Gastroesophageal sphincter (tissue), 4 donors: ENCODE results near the gene SLC39A12. TPM values are rescaled to one million over a fixed set of nuclear protein-coding genes. Genes with fewer than 3 reads are reported as not detected.
"Not testable (repeated sequence)": the region's sequence is repeated elsewhere in the genome, so short reads cannot be mapped to it uniquely, and the experiment has no call there.

ENCODE experiments used
- ATAC-seq: fragments of 150-250 bp; one replicate; pipeline ENCODE4 v1.9.1; 2016; ENCODE audit warnings: mild to moderate bottlenecking, moderate library complexity
- H3K27ac ChIP-seq, 4 donors: fragments of 200-600 bp; sonication (generic) in 3 of 4; 1 replicate in 3 of 4; 2 replicates in 1 of 4; pipeline ENCODE4 v1.5.1; 2016 to 2019
- H3K27me3 ChIP-seq: fragments of 200-600 bp; sonication (generic); one replicate; pipeline ENCODE4 v1.5.1; 2019
- H3K36me3 ChIP-seq, 2 donors: fragments of 200-600 bp; sonication (generic); one replicate each; pipeline ENCODE4 v1.5.1; 2019; ENCODE audit warnings: control low read depth in 1 of 2
- H3K4me1 ChIP-seq, 3 donors: fragments of 200-600 bp; sonication (generic); 1 replicate in 2 of 3; 2 replicates in 1 of 3; pipeline ENCODE4 v1.5.1; 2016 to 2019; ENCODE audit warnings: control low read depth in 2 of 3
- H3K4me3 ChIP-seq, 2 donors: fragments of 200-600 bp; sonication (generic); one replicate each; pipeline ENCODE4 v1.5.1; 2019; ENCODE audit warnings: mild to moderate bottlenecking in 1 of 2, moderate library complexity in 1 of 2
- H3K9me3 ChIP-seq, 3 donors: fragments of 200-600 bp; sonication (generic); one replicate each; pipeline ENCODE4 v1.5.1; 2017 to 2019; ENCODE audit warnings: control low read depth in 2 of 3
- CTCF ChIP-seq, 4 experiments: fragments of 200-600 bp in 2 of 4; fragments of 450-650 bp in 2 of 4; sonication (generic) in 1 of 4; IDR thresholded peaks; one replicate each; pipeline ENCODE4 v1.5.1; 2017 to 2019; ENCODE audit warnings: antibody characterized with exemption in 4 of 4, mild to moderate bottlenecking in 2 of 4, moderate library complexity in 2 of 4
- EP300 ChIP-seq: sonication (generic); formaldehyde crosslinking; IDR thresholded peaks from one replicate; pipeline ENCODE4 v1.6.1; 2017; ENCODE audit warnings: antibody characterized with exemption, mild to moderate bottlenecking
- POLR2A ChIP-seq, 2 donors: fragments of 450-650 bp; IDR thresholded peaks; one replicate each; pipeline ENCODE4 v1.6.1; 2017; ENCODE audit warnings: antibody characterized with exemption in 2 of 2, mild to moderate bottlenecking in 2 of 2, moderate library complexity in 1 of 2
- POLR2AphosphoS5 ChIP-seq: sonication (generic); formaldehyde crosslinking; IDR thresholded peaks from one replicate; pipeline ENCODE4 v1.6.1; 2017; ENCODE audit warnings: antibody characterized with exemption
- WGBS, 2 donors: methylation state at CpG; one replicate each; pipeline ENCODE4 v1.1.5; 2018; ENCODE audit warnings: low coverage in 1 of 2; 5-methylcytosine and 5-hydroxymethylcytosine counted together
- total RNA-seq, 4 donors: library from RNA; depleted of rRNA; stranded (reverse); fragments of >200 nt; gene quantifications; one replicate each; pipeline ENCODE4 v1.1.0, GENCODE V29; 2016

The SLC39A12 gene
- total RNA-seq, 4 donors from 2014 or later, result 0.12 TPM; not detected in 3

GRCh38 chr10:17950726-17951125 is 992 bp upstream of the SLC39A12 start:
- H3K27me3 ChIP-seq, result no peaks in the 10 kb centered on the region
- ATAC-seq, result no peak
- WGBS, 2 donors, result 90 to 100% methylated on average over 2 of the region's 22 CpGs

GRCh38 chr10:17954372-17954771 is 2.7 kb downstream of the SLC39A12 start:
- not testable (repeated sequence) for H3K9me3 ChIP-seq, H3K4me3 ChIP-seq, H3K36me3 ChIP-seq, H3K27me3 ChIP-seq, H3K27ac ChIP-seq, ATAC-seq, H3K4me1 ChIP-seq
- 90 to 100% methylated on average over 1 to 5 of the region's 10 CpGs for WGBS, 2 donors

More at GRCh38 chr10:17950726-17951125, 992 bp upstream of the SLC39A12 start:
- Histone ChIP-seq H3K9me3 (no peaks in the 10 kb centered on the region), H3K36me3 (no peaks in the 10 kb centered on the region), H3K4me3 (no peak overlapping the region), H3K4me1 (no peaks in the 10 kb centered on the region), H3K27ac (no peak overlapping the region)
- no peak for TF ChIP-seq CTCF (IDR thresholded peaks at IDR 0.05)
- no peak for TF ChIP-seq POLR2A (IDR thresholded peaks at IDR 0.05)
- TF ChIP-seq POLR2AphosphoS5, result no peak
- no peak for TF ChIP-seq EP300

GRCh38 chr10:17954861-17955260 is 3.1 kb downstream of the SLC39A12 start:
- Histone ChIP-seq H3K4me3 (no peak overlapping the region), H3K9me3 (peaks cover 0 to 6% (median 0%) of the 10 kb centered on the region in 3 donors), H3K27ac (no peak overlapping the region), H3K36me3 (no peaks in the 10 kb centered on the region), H3K27me3 (no peaks in the 10 kb centered on the region), H3K4me1 (no peaks in the 10 kb centered on the region)
- no peak for ATAC-seq
- 60 to 86% methylated on average over 2 of the region's 2 CpGs for WGBS, 2 donors
- TF ChIP-seq POLR2AphosphoS5, result no peak

GRCh38 chr10:17958049-17958448 is 6.3 kb downstream of the SLC39A12 start:
- Histone ChIP-seq H3K36me3 (no peaks in the 10 kb centered on the region), H3K4me1 (no peaks in the 10 kb centered on the region), H3K9me3 (peaks cover 0 to 12% (median 0%) of the 10 kb centered on the region in 3 donors), H3K4me3 (no peak overlapping the region), H3K27ac (no peak overlapping the region), H3K27me3 (no peaks in the 10 kb centered on the region)
- ATAC-seq, result no peak
- WGBS, 2 donors, result 95 to 97% methylated on average over 7 of the region's 7 CpGs
- no peak for TF ChIP-seq POLR2A (IDR thresholded peaks at IDR 0.05)
- no peak for TF ChIP-seq POLR2AphosphoS5
- TF ChIP-seq CTCF (IDR thresholded peaks at IDR 0.05), result no peak
- no peak for TF ChIP-seq EP300

- 89 to 100% methylated on average over 2 of the region's 2 CpGs for WGBS, 2 donors
- Histone ChIP-seq H3K27ac (no peak overlapping the region), H3K9me3 (peaks cover 0 to 12% (median 0%) of the 10 kb centered on the region in 3 donors), H3K4me1 (no peaks in the 10 kb centered on the region), H3K27me3 (no peaks in the 10 kb centered on the region), H3K4me3 (no peak overlapping the region), H3K36me3 (no peaks in the 10 kb centered on the region)
- no peak for ATAC-seq
- TF ChIP-seq CTCF (IDR thresholded peaks at IDR 0.05), result no peak
- TF ChIP-seq POLR2AphosphoS5, result no peak
- TF ChIP-seq EP300, result no peak
- no peak for TF ChIP-seq POLR2A (IDR thresholded peaks at IDR 0.05)
These were observed 8.2 kb downstream of the SLC39A12 start for GRCh38 chr10:17959870-17960269.

- no peak for TF ChIP-seq POLR2AphosphoS5
- no peak for TF ChIP-seq EP300
- no peak for TF ChIP-seq CTCF (IDR thresholded peaks at IDR 0.05)
- TF ChIP-seq POLR2A (IDR thresholded peaks at IDR 0.05), result no peak
- Histone ChIP-seq H3K27me3 (no peaks in the 10 kb centered on the region), H3K9me3 (peaks cover 0 to 12% (median 0%) of the 10 kb centered on the region in 3 donors), H3K4me1 (no peaks in the 10 kb centered on the region), H3K36me3 (no peaks in the 10 kb centered on the region), H3K27ac (no peak overlapping the region), H3K4me3 (no peak overlapping the region)
- WGBS, 2 donors, result 41 to 49% methylated on average over 4 of the region's 4 CpGs
- ATAC-seq, result no peak
These were observed 10.1 kb downstream of the SLC39A12 start for GRCh38 chr10:17961551-17962422.
